Ramos (cell line): Measurements from ENCODE around the gene NDUFAF8.

ENCODE experiments used
- in situ Hi-C: fragments of 300-500 bp; cut with MboI; formaldehyde crosslinking; loops from one replicate; pipeline ENCODE4 v1.14.3; 2022; ENCODE audit warnings: low sequenced_read_pairs; ENCODE audit not compliant: unreplicated experiment

The NDUFAF8 gene

GRCh38 chr17:81263371-81264181 is 24.5 kb downstream of the NDUFAF8 start:
- in situ Hi-C loops, result loop anchor here (25.0 kb wide), 1 partner anchor 99 kb away; no protein-coding TSS in a partner anchor

GRCh38 chr17:81264640-81265039 is 25.5 kb downstream of the NDUFAF8 start:
- in situ Hi-C loops, result loop anchor here (25.0 kb wide), 1 partner anchor 98 kb away; no protein-coding TSS in a partner anchor

- in situ Hi-C loops, result loop anchor here (25.0 kb wide), 1 partner anchor 97 kb away; no protein-coding TSS in a partner anchor
Observed at GRCh38 chr17:81265576-81265975, 26.5 kb downstream of the NDUFAF8 start.

GRCh38 chr17:81267390-81268067 is 28.4 kb downstream of the NDUFAF8 start:
- in situ Hi-C loops, result loop anchor here (25.0 kb wide), 1 partner anchor 95 kb away; no protein-coding TSS in a partner anchor

DNA sequence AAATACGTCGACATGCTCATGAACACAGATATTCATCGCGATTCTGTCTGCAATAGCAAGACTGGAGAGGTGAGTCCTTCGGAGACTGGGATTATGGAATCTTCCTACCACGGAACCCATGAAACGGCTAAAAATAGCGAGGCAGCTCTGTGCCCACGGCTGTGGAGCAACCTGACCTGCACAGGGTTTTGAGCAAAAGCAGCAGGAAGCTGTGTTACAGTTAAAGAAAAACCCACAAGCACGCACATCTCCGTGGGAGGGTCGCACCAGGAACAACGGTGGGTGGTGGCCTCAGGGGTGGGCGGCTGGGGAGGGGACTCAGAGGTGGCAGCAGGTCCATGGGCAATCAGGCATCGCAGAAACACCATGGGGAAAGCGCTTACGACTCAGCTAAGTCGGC is 31.2 kb downstream of the NDUFAF8 start:
- in situ Hi-C loops, result loop anchor here (25.0 kb wide), 1 partner anchor 92 kb away; no protein-coding TSS in a partner anchor

GRCh38 chr17:81271226-81271625 is 32.1 kb downstream of the NDUFAF8 start:
- in situ Hi-C loops, result loop anchor here (25.0 kb wide), 1 partner anchor 91 kb away; no protein-coding TSS in a partner anchor

GRCh38 chr17:81272616-81273015 is 33.5 kb downstream of the NDUFAF8 start:
- in situ Hi-C loops, result loop anchor here (25.0 kb wide), 1 partner anchor 90 kb away; no protein-coding TSS in a partner anchor

DNA sequence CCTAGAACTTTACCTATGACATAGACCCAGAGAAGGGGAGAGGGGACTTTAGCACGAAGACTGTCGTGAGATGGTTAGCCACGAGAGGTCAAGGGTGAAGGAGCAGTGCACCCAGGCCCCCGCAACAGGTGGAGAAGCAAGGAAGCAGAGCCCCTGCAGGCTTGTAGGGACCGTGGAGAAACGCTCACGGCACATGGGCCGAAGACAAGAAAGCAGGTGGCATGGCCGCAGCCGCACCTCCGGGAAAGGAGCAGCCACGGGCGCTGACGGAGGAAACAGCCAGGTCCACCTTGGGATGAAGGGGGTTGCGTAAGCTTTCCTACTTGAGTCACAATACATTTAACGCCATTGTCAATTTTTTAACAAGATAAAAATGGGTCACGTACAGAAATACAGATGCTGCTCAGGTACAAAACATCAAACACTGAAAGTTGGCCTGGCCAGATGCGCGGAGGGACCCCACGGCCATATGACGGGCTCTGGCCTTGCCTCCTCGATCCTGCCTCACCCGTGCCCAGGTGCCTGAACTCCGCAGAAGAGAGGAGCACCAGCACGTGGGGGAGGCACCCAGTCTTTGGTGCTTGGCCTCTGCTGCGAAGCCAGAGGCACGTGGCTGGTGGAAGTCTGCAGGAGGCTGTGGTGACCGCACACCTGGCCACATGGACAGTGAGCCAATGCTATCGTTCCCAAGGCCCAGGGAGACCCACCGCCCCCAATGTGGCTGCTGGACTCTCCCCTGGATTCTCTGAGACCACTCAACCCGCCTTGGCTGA is 34.8 kb downstream of the NDUFAF8 start:
- in situ Hi-C loops, result loop anchor here (25.0 kb wide), 1 partner anchor 88 kb away; no protein-coding TSS in a partner anchor

- in situ Hi-C loops, result loop anchor here (25.0 kb wide), 1 partner anchor 88 kb away; no protein-coding TSS in a partner anchor
Observed at GRCh38 chr17:81274471-81274855, 35.3 kb downstream of the NDUFAF8 start.

GRCh38 chr17:81276781-81277180 is 37.7 kb downstream of the NDUFAF8 start:
- in situ Hi-C loops, result no loop called here

GRCh38 chr17:81277421-81277820 is 38.3 kb downstream of the NDUFAF8 start:
- in situ Hi-C loops, result no loop called here

GRCh38 chr17:81277946-81278693 is 39.0 kb downstream of the NDUFAF8 start:
- in situ Hi-C loops, result no loop called here

- in situ Hi-C loops, result no loop called here
Observed at GRCh38 chr17:81278831-81279230, 39.7 kb downstream of the NDUFAF8 start.

- in situ Hi-C loops, result no loop called here
Observed at GRCh38 chr17:81279278-81280275, 40.5 kb downstream of the NDUFAF8 start.

DNA sequence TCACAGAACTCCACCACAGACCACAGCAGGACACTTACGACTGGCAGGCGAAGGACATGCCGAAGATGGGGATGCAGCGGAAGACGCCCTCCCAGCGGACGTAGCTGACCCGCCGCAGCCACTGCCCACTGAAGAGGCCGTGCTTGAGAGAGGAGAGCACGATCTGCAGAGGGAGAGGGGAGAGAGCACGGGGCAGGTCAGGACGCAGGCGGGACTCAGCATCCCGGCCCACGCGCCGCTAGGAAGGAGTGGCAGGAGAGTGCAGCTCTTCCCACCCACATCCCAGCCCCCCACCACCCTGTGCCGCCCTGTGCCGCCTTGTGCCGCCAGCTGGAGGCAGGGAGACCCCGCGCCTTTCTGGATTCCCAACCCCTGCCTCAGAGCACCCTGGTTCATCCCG is 41.5 kb downstream of the NDUFAF8 start:
- in situ Hi-C loops, result no loop called here

GRCh38 chr17:81282141-81282540 is 43.0 kb downstream of the NDUFAF8 start:
- in situ Hi-C loops, result no loop called here

GRCh38 chr17:81282876-81283275 is 43.8 kb downstream of the NDUFAF8 start:
- in situ Hi-C loops, result no loop called here

DNA sequence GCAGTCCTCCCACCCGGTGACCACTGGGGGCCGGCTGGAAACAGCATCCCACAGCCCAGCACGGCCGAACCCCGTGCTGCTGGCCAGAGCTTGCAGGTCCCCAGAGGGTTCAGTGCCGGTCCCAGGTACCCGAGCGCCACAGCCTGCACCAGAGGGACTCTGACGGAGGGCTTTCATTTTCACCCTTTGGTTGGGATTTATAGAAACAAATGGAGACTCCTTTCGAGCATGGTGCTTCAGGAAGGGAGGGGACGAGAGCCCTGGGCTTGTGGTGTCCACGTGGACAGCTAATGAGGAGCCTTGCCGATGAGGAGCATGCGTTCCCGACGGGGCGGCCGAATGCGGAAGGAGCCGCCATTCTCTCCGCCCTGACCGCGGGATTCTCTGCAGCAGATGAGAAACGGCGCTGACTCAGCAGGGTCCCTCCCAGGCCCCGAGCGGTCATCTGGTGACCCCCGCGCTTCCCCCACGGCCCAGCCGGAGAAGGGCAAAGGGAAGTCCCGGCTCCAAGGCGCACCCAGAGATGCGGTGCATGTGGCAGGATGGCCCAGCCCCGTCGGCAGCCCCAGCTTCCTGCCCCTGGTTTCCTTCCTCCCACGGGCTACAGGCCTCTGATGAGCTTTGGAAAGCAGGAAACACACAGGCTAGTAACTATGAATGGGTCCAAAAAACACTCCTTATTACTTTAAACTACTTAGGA is 46.2 kb downstream of the NDUFAF8 start:
- in situ Hi-C loops, result no loop called here
